ENCODE measurements around the gene DDO. TPM values are rescaled to one million over a fixed set of nuclear protein-coding genes. Genes with fewer than 3 reads are reported as not detected.
"Not testable (repeated sequence)": the region's sequence is repeated elsewhere in the genome, so short reads cannot be mapped to it uniquely, and the experiment has no call there.

DDO gene
- total RNA-seq, 1 donor from 2014 or later: not detected

DNA sequence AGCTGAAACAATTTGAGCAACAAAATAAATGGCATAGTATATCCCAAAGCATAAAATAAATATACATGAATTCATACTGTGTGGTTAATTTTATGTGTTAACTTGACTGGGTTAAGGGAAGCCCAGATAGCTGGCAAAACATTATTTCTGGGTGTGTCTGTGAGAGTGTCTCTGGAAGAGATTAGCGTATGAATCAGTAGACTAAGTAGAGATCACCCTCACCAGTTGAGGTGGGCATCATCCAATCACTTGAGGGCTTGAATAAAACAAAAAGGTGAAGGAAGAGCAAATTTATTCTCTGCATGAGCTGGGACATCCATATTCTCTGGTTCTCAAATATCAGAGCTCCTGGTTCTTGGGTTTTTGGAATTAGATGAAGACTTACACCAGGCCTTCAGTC, 43.1 kb upstream of the DDO start:
- no peak for DNase-seq (ENCODE audit: low spot score)

DNA sequence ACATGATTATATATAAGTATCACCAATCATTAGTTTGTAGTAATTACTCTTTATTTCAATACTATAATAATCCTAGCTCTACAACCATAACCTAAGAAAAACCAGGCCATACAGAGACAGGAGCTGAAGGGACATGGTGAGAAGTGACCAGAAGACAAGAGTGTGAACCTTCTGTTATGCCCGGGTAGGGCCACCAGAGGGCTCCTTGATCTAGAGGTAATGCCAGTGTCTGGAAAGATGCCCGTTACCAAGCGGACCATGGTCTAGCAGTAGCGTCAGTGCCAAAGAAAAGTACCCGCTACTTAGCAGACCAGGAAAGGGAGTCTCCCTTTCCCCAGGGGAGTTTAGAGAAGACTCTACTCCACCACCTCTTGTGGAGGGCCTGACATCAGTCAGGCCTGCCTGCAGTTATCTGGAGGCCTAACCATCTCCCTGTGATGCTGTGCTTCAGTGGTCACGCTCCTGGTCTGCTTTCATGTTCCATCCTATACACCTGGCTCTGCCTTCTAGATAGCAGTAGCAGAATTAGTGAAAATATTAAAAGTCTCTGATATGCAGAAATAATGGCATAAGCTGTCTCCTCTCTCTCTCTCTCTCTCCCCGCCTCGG, 42.3 kb upstream of the DDO start:
- H3K27ac Mint-ChIP-seq (ENCODE audit: unreplicated experiment); H3K36me3 Mint-ChIP-seq (ENCODE audit: low read depth, unreplicated experiment); H3K4me3 Mint-ChIP-seq (ENCODE audit: unreplicated experiment); H3K27me3 Mint-ChIP-seq (ENCODE audit: unreplicated experiment); H3K4me1 Mint-ChIP-seq (ENCODE audit: unreplicated experiment); H3K9me3 Mint-ChIP-seq (ENCODE audit: unreplicated experiment): not testable (repeated sequence)
- peak; percentile 36 for TF ChIP-seq CTCF (IDR thresholded peaks at IDR 0.05; ENCODE audit: unreplicated experiment)
- peak; percentile 37 for DNase-seq (ENCODE audit: low spot score)

More for the DNA sequence above, 43.1 kb upstream of the DDO start:
- no peak overlapping the region for H3K27ac Mint-ChIP-seq (ENCODE audit: unreplicated experiment)
- no peaks in the 10 kb centered on the region for H3K9me3 Mint-ChIP-seq (ENCODE audit: unreplicated experiment)
- no peaks in the 10 kb centered on the region for H3K36me3 Mint-ChIP-seq (ENCODE audit: low read depth, unreplicated experiment)
- H3K4me3 Mint-ChIP-seq (ENCODE audit: unreplicated experiment): no peak overlapping the region
- no peaks in the 10 kb centered on the region for H3K4me1 Mint-ChIP-seq (ENCODE audit: unreplicated experiment)
- no peak for TF ChIP-seq CTCF (IDR thresholded peaks at IDR 0.05; ENCODE audit: unreplicated experiment)
- no peaks in the 10 kb centered on the region for H3K27me3 Mint-ChIP-seq (ENCODE audit: unreplicated experiment)

- no peak overlapping the region for H3K27ac Mint-ChIP-seq (ENCODE audit: unreplicated experiment)
- H3K9me3 Mint-ChIP-seq (ENCODE audit: unreplicated experiment): no peaks in the 10 kb centered on the region
- no peak for TF ChIP-seq CTCF (IDR thresholded peaks at IDR 0.05; ENCODE audit: unreplicated experiment)
- H3K36me3 Mint-ChIP-seq (ENCODE audit: low read depth, unreplicated experiment): no peaks in the 10 kb centered on the region
- DNase-seq (ENCODE audit: low spot score): no peak
- H3K4me3 Mint-ChIP-seq (ENCODE audit: unreplicated experiment): no peak overlapping the region
- H3K4me1 Mint-ChIP-seq (ENCODE audit: unreplicated experiment): no peaks in the 10 kb centered on the region
- no peaks in the 10 kb centered on the region for H3K27me3 Mint-ChIP-seq (ENCODE audit: unreplicated experiment)
Observed at GRCh38 chr6:110456694-110457093, 41.3 kb upstream of the DDO start.

DNA sequence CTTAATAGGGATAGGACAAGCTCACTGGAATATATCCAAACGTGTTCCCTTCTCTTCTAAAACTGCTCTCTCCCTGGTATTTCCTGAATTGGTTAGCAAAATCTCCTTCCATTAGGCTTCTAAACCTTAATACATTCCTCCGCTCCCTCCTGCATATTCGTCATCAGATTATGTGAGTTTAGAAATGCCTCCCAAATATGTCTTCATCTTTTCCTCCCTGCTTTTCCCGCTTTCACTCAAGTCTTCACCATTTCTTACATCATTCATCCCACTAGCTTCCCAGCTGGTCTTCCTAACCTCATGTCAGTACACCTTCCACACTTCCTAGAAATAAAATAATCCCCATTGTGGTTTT, 34.1 kb upstream of the DDO start:
- Mint-ChIP-seq H3K36me3 (ENCODE audit: low read depth, unreplicated experiment) (no peaks in the 10 kb centered on the region), H3K9me3 (ENCODE audit: unreplicated experiment) (no peaks in the 10 kb centered on the region)
- TF ChIP-seq CTCF (IDR thresholded peaks at IDR 0.05; ENCODE audit: unreplicated experiment): no peak

DNA sequence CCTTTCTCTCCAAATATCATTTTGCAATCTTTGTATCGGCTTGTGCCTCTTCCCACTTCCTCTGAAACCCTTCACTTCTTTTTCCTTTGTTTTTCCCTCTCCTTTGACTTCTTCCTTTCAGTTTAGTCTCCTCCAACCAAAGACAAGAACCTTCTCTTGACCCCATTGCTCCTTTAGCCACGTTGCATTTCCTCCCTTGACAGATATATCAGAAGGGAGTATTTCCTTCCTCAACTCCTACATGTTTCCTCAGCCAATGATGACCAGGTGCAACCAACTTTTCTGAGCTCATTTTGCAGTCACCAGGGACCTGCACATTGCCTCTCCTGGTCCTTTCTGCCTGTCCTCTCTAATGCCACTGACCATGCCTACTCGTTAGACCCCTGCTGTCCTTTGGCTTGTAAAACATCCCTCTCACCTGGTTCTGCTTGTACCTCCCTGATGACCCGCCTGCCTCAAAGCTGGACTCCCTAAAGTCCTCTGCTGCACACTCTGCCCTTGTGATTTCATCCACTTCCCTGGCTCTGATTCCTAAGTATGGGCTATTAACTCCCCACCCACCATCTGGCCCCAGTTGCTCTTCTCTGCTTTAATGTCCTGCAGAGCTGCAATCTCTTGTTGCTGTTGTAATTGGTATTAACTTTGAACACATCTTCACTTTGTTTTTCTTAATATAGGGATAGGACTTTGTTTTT, 33.6 kb upstream of the DDO start:
- H3K4me3 Mint-ChIP-seq (ENCODE audit: unreplicated experiment): no peak overlapping the region
- no peaks in the 10 kb centered on the region for H3K9me3 Mint-ChIP-seq (ENCODE audit: unreplicated experiment)
- TF ChIP-seq CTCF (IDR thresholded peaks at IDR 0.05; ENCODE audit: unreplicated experiment): no peak
- H3K27me3 Mint-ChIP-seq (ENCODE audit: unreplicated experiment): no peaks in the 10 kb centered on the region
- H3K4me1 Mint-ChIP-seq (ENCODE audit: unreplicated experiment): no peaks in the 10 kb centered on the region
- no peaks in the 10 kb centered on the region for H3K36me3 Mint-ChIP-seq (ENCODE audit: low read depth, unreplicated experiment)
- DNase-seq (ENCODE audit: low spot score): no peak
- H3K27ac Mint-ChIP-seq (ENCODE audit: unreplicated experiment): no peak overlapping the region

More for the DNA sequence above, 34.1 kb upstream of the DDO start:
- no peak for DNase-seq (ENCODE audit: low spot score)
- H3K27ac Mint-ChIP-seq (ENCODE audit: unreplicated experiment): no peak overlapping the region
- no peaks in the 10 kb centered on the region for H3K27me3 Mint-ChIP-seq (ENCODE audit: unreplicated experiment)
- H3K4me3 Mint-ChIP-seq (ENCODE audit: unreplicated experiment): no peak overlapping the region
- no peaks in the 10 kb centered on the region for H3K4me1 Mint-ChIP-seq (ENCODE audit: unreplicated experiment)
